ENCODE data around the gene LMBRD1.
"Not testable (repeated sequence)": the region's sequence is repeated elsewhere in the genome, so short reads cannot be mapped to it uniquely, and the experiment has no call there.

The LMBRD1 gene

GRCh38 chr6:69796642-69797390 lies at the start of gene LMBRD1:
TSS of gene LMBRD1 (minus strand) at chr6:69797010. CDS start at chr6:69796881, 129 bp downstream.
- peak; percentile 98 to 99 for DNase-seq (ENCODE audit: low read depth in 2 of 2)

GRCh38 chr6:69846312-69846711 lies 49.5 kb upstream of the LMBRD1 start:
- no peak for DNase-seq (ENCODE audit: low read depth in 2 of 2)

GRCh38 chr6:69843189-69843588 lies 46.4 kb upstream of the LMBRD1 start:
- DNase-seq (ENCODE audit: low read depth in 2 of 2), result no peak

- DNase-seq (ENCODE audit: low read depth in 2 of 2), result no peak
Measured at GRCh38 chr6:69841862-69842261, 45.1 kb upstream of the LMBRD1 start.

- DNase-seq (ENCODE audit: low read depth in 2 of 2), result no peak
Measured at GRCh38 chr6:69835414-69836179, 38.8 kb upstream of the LMBRD1 start.

GRCh38 chr6:69832558-69832957 lies 35.7 kb upstream of the LMBRD1 start:
- no peak for DNase-seq (ENCODE audit: low read depth in 2 of 2)

- DNase-seq (ENCODE audit: low read depth in 2 of 2), result no peak
Measured at GRCh38 chr6:69827276-69827893, 30.6 kb upstream of the LMBRD1 start.

GRCh38 chr6:69825904-69826303 lies 29.1 kb upstream of the LMBRD1 start:
- DNase-seq (ENCODE audit: low read depth in 2 of 2), result no peak

- not testable (repeated sequence) for DNase-seq (ENCODE audit: low read depth in 2 of 2)
Measured at GRCh38 chr6:69824355-69824754, 27.5 kb upstream of the LMBRD1 start.

GRCh38 chr6:69820438-69820837 lies 23.6 kb upstream of the LMBRD1 start:
- DNase-seq (ENCODE audit: low read depth in 2 of 2), result no peak

- DNase-seq (ENCODE audit: low read depth in 2 of 2), result no peak
Measured at GRCh38 chr6:69820018-69820417, 23.2 kb upstream of the LMBRD1 start.

GRCh38 chr6:69819138-69819537 lies 22.3 kb upstream of the LMBRD1 start:
- no peak for DNase-seq (ENCODE audit: low read depth in 2 of 2)

- DNase-seq (ENCODE audit: low read depth in 2 of 2), result no peak
Measured at GRCh38 chr6:69818223-69818930, 21.6 kb upstream of the LMBRD1 start.

- no peak for DNase-seq (ENCODE audit: low read depth in 2 of 2)
Measured at GRCh38 chr6:69817358-69817757, 20.5 kb upstream of the LMBRD1 start.

- no peak for DNase-seq (ENCODE audit: low read depth in 2 of 2)
Measured at GRCh38 chr6:69816569-69816968, 19.8 kb upstream of the LMBRD1 start.

GRCh38 chr6:69816026-69816425 lies 19.2 kb upstream of the LMBRD1 start:
- no peak for DNase-seq (ENCODE audit: low read depth in 2 of 2)

GRCh38 chr6:69813508-69813907 lies 16.7 kb upstream of the LMBRD1 start:
- no peak for DNase-seq (ENCODE audit: low read depth in 2 of 2)

GRCh38 chr6:69812746-69813427 lies 16.1 kb upstream of the LMBRD1 start:
- no peak for DNase-seq (ENCODE audit: low read depth in 2 of 2)

GRCh38 chr6:69802995-69803394 lies 6.2 kb upstream of the LMBRD1 start:
- no peak for DNase-seq (ENCODE audit: low read depth in 2 of 2)

- DNase-seq (ENCODE audit: low read depth in 2 of 2), result no peak
Measured at GRCh38 chr6:69801711-69802110, 4.9 kb upstream of the LMBRD1 start.

GRCh38 chr6:69801225-69801624 lies 4.4 kb upstream of the LMBRD1 start:
- no peak for DNase-seq (ENCODE audit: low read depth in 2 of 2)

All from stimulated activated CD8-positive, alpha-beta memory T cell treated with anti-CD3 and anti-CD28 coated beads, Interleukin-2, amount 100 ng/mL, for 1 hour (primary cell).